HG02610 (cell line): ENCODE measurements around the gene MRPL39.
A peak's percentile ranks its signal among the peaks of the same experiment; 100 is the strongest.

Source experiments
- ATAC-seq: cut with Tn5 transposase; IDR thresholded peaks from one replicate; pipeline ENCODE4 v1.9.1; 2021; ENCODE audit warnings: mild to moderate bottlenecking, moderate library complexity; ENCODE audit not compliant: unreplicated experiment

The MRPL39 gene

DNA sequence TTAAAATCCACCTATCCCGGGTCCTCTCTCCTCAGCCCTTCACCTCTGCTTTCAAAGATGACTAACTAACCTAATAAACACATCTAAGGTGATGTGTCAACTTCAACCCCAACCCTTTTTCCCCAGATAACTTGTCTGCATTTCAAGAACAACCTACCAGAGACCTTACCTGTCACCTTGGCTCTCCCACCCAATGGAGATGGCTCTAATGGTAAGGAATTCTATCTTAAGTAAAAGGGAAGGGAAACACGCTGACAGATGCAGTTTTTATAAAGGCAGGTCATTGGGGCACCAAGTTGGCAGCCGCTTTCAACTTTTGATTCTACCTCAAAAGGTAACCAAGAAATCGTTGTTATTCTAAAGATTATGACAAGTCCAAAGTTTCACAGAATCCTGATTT, 37.6 kb downstream of the MRPL39 start:
- ATAC-seq, result no peak

GRCh38 chr21:25569084-25569483, 38.2 kb downstream of the MRPL39 start:
- ATAC-seq, result no peak

DNA sequence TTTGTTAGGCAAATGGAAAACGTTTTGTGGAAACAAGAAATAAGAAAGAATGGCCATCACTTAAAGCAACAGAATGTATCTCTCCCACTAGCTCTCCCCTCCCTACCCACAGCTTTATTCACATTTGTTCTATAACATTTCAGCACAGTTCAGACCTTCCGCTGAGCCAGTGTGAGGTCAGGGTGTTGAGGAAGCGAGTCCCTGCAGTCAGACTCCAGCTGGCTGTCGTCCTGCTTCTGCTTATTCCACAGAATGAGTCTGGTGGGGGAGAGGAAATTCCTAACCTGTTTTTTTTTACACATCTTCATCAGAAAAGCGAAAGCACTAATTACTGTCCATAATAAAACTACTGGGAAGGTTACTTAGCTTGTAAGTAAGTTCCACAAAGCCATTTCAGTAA, 39.0 kb downstream of the MRPL39 start:
- no peak for ATAC-seq

DNA sequence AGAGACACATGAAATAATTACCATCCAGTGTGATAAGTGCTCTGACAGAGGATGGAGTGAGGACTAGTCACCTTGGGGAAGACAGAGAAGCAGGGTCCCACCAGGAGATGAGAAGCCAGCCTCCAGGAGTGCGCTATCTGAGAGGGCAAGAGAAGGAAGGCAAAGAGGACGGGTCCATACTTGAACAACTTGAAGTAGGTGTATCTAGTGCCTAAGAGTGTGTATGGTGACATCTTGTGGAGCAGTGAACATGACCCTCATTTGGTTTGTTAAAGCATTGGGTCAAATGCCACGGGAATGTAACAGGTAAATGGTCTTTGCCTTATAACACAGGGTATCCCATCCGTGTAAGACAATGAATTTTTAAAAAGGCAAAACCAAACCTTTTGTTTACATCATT, 39.8 kb downstream of the MRPL39 start:
- ATAC-seq, result no peak

DNA sequence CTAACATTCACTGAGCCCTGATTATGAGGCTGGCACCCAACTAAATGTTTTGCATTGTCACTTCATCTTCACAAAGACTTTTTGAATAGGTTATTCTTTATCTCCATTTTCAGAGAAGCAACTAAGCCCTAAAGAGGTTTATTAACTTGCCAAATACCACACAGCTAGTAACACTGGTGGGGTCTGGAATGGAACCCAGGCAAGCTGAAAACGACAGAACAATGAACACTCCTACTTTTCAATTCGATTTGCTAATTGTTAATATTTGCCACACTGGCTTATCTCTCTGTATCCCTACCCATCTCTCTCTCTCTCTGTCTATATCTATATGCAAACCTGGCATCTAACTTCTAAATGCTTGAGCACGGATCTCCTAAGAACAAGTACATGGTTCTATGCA, 40.6 kb downstream of the MRPL39 start:
- ATAC-seq, result no peak

- no peak for ATAC-seq
These were observed 41.7 kb downstream of the MRPL39 start for GRCh38 chr21:25565272-25566211.

- no peak for ATAC-seq
These were observed 42.8 kb downstream of the MRPL39 start for GRCh38 chr21:25564349-25564948.

DNA sequence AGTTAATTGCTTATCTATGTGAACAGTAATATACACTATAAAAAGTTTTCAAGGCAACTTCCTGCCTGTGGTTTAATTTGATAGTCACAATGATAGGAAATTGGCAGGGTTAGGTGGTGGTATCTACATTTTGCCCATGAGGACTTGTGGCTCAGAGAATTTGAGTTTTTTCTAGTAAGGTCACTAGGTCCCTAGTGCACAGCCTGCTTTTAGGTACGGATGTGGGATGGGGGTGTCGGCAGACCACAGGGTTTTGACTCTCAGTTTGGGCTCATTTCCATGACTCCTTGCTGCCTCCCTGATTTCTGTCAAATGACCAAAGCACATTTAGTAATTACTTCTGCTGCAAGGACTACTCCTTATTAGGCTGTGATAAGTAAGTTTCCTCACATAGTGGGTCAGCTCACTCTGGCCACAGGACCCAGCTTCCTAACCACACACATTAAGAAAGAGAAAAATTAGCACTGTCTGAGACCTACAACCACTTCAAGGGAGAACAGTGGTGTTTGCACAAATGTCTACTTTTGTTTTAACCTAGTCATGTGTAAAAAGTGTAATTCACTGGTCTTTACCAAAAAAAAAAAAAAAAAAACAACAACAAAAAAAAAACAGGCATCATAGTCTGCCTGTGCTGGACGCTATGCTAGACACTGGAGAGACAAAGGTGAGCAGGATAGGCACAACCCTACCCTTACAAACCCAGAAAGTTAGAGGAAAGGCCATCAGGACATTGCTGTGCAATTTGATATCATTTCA, 43.7 kb downstream of the MRPL39 start:
- ATAC-seq, result peak; percentile 18

- no peak for ATAC-seq
These were observed 44.6 kb downstream of the MRPL39 start for GRCh38 chr21:25562660-25563059.

GRCh38 chr21:25561668-25562641, 45.3 kb downstream of the MRPL39 start:
- ATAC-seq, result peak; percentile 40

GRCh38 chr21:25560891-25561290, 46.4 kb downstream of the MRPL39 start:
- ATAC-seq, result no peak

- no peak for ATAC-seq
These were observed 47.0 kb downstream of the MRPL39 start for GRCh38 chr21:25560271-25560685.

DNA sequence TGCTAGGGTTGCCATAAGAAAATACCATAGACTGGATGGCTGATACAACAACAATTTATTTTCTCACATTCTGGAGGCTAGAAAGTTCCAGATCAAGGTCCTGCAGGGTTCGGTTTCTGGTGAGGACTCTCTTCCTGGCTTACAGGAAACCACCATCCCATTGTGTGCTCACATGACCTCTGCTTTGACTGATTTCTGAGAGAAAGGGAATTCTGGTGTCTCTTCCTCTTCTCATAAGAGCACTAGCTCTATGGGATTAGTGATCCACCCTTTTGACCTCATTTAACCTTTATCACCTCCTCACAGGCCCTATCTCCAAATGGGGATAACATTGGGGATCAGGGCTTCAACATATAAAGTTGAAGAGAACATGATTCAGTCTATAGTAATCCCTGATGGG, 47.5 kb downstream of the MRPL39 start:
- ATAC-seq, result no peak

- no peak for ATAC-seq
These were observed 49.2 kb downstream of the MRPL39 start for GRCh38 chr21:25558123-25558522.

DNA sequence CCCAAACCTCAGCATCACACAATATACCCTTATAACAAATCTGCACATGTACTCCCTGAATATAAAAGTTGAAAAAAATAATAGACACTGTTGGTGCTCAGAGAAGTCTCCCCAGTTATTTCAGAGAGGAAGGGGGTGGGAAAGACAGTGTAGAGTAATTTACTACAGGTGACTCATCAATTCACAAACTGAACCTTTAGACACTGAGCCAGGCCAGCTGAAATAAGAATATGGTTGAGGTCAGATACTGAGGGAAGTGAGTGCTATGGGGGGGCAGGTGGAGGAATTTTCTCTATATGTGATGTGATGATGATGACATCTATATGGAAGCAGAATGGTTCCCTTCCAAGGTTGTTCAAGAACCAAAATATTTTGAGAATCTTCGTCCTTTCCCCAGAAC, 50.1 kb downstream of the MRPL39 start:
- ATAC-seq, result no peak

DNA sequence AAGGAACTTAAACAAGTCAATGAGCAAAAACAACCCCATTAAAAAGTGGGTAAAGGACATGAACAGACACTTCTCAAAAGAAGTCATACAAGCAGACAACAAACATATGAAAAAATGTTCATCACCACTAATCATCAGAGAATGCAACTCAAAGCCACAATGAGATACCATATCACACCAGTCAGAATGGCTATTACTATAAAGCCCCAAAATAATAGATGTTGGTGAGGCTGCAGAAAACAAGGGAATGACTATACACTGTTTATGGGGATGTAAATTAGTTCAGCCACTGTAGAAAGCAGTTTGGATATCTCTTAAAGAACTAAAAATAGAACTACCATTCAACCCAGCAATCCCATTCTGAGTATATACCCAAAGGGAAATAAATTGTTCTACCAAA, 51.2 kb downstream of the MRPL39 start:
- peak; percentile 38 for ATAC-seq

- ATAC-seq, result no peak
These were observed 51.8 kb downstream of the MRPL39 start for GRCh38 chr21:25555492-25555891.

DNA sequence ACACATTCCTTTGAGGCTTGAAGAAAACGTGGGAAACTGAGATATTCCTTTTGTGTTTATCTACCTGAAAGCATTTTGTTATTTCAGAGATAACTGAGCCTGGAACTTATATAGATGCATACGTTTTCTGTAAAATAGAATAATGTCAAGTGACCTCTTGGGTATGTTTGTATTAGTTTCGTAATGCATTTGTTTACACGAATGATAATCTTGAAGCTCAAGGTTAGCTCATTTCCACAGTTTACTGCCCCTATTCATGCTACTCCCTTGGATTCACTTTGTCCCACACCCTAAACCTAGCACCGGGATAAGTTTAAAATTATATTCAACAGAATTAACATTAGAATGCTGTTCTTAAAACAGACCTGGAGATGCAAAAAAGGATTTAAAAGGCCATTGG, 54.4 kb downstream of the MRPL39 start:
- no peak for ATAC-seq

DNA sequence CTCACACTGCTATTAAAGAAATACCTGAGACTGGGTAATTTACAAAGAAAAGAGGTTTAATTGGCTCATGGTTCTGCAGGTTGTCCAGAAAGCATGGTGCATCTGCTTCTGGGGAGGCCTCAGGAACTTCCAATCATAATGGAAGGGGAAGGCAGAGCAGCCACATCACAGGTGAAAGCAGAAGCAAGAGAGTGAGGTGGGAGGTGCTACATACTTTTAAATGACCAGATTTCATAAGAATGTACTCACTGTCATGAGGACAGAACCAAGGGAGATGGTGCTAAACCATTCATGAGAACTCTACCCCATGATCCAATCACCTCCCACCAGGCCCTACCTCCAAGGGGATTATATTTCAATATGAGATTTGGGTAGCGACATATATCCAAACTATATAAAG, 55.7 kb downstream of the MRPL39 start:
- ATAC-seq, result no peak

DNA sequence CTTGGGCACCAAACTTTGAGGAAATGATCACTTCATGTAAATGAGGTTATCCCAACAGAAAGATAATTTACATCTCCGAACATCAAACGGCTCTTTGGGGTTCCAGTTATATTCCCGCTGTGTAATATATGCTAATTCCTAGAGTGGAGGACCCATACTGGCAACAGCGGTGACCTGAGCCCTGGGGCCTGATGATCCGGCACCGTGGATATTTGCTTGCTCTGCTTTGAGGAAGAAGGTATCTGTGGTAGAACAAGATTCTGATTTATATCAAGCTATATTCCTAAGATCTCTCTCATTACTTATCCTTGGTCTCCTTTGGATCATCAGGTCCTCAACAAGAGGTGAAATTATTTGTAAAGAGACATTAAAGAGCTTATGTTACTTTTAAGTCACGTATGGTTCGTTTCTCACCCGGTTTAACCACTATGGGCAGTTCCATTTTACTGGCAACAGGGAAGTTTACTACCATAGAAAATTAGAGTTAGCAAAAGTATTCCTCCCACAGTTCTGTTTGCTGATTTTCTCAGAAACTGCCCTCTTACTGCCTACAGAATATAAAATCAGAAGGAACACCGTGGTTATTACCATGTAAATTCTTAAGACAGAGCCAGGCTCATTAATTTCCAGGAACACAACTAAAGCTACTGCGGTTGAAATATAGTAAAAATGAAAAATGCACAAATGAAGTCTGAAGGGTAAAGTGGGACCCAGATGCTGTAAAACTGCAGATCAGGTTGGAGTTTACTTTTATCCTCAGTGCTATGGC, 56.7 kb downstream of the MRPL39 start:
- no peak for ATAC-seq
